Ishikawa (cell line): Measurements from ENCODE around the gene VGLL3.

Source experiments
- CEBPB ChIP-seq: IDR thresholded peaks from 2 replicates; pipeline ENCODE4 v1.6.1; 2012
- CREB1 ChIP-seq: IDR thresholded peaks from 2 replicates; pipeline ENCODE4 v1.6.1; 2012; ENCODE audit warnings: low read depth
- EGR1 ChIP-seq: IDR thresholded peaks from 2 replicates; pipeline ENCODE4 v1.6.1; 2012
- EP300 ChIP-seq: IDR thresholded peaks from 2 replicates; pipeline ENCODE4 v1.6.1; 2012; ENCODE audit warnings: borderline replicate concordance
- FOXM1 ChIP-seq: IDR thresholded peaks from 2 replicates; pipeline ENCODE4 v1.6.1; 2012; ENCODE audit warnings: low read depth, borderline replicate concordance
- MAX ChIP-seq: IDR thresholded peaks from 2 replicates; pipeline ENCODE4 v1.6.1; 2012
- NFIC ChIP-seq: IDR thresholded peaks from 2 replicates; pipeline ENCODE4 v1.6.1; 2012
- RAD21 ChIP-seq: IDR thresholded peaks from 2 replicates; pipeline ENCODE4 v1.6.1; 2012; ENCODE audit warnings: low read depth
- REST ChIP-seq: IDR thresholded peaks from 2 replicates; pipeline ENCODE4 v1.6.1; 2012; ENCODE audit warnings: low read depth, mild to moderate bottlenecking
- TAF1 ChIP-seq: IDR thresholded peaks from 2 replicates; pipeline ENCODE4 v1.6.1; 2012; ENCODE audit warnings: low read depth, mild to moderate bottlenecking
- TCF12 ChIP-seq: IDR thresholded peaks from 2 replicates; pipeline ENCODE4 v1.6.1; 2012; ENCODE audit warnings: low read depth
- TEAD4 ChIP-seq: IDR thresholded peaks from 2 replicates; pipeline ENCODE4 v1.6.1; 2012
- USF1 ChIP-seq: IDR thresholded peaks from 2 replicates; pipeline ENCODE4 v1.6.1; 2012
- YY1 ChIP-seq: IDR thresholded peaks from 2 replicates; pipeline ENCODE4 v1.6.1; 2012; ENCODE audit warnings: low read depth
- ZBTB7A ChIP-seq: IDR thresholded peaks from 2 replicates; pipeline ENCODE4 v1.6.1; 2012; ENCODE audit warnings: low read depth

VGLL3 gene

GRCh38 chr3:86954226-86954625, 36.7 kb downstream of the VGLL3 start:
- no peak for TF ChIP-seq FOXM1
- TF ChIP-seq YY1 = no peak
- TF ChIP-seq REST = no peak
- TF ChIP-seq TCF12 = no peak

- TF ChIP-seq REST = no peak
- TF ChIP-seq USF1 = no peak
- no peak for TF ChIP-seq MAX
- no peak for TF ChIP-seq EP300
- no peak for TF ChIP-seq ZBTB7A
- no peak for TF ChIP-seq CEBPB
- TF ChIP-seq TAF1 = no peak
These were observed 39.6 kb downstream of the VGLL3 start for GRCh38 chr3:86951322-86951721.

GRCh38 chr3:86950717-86951116, 40.2 kb downstream of the VGLL3 start:
- TF ChIP-seq RAD21 (no peak), EP300 (no peak), YY1 (no peak), REST (no peak), TEAD4 (no peak), TAF1 (no peak), EGR1 (no peak), FOXM1 (no peak), CREB1 (no peak), TCF12 (no peak), USF1 (no peak), ZBTB7A (no peak), CEBPB (no peak), MAX (no peak), NFIC (no peak)

- TF ChIP-seq CEBPB = no peak
- no peak for TF ChIP-seq MAX
- no peak for TF ChIP-seq USF1
- TF ChIP-seq TEAD4 = no peak
- no peak for TF ChIP-seq CREB1
- TF ChIP-seq EP300 = no peak
- TF ChIP-seq NFIC = no peak
- TF ChIP-seq ZBTB7A = no peak
- TF ChIP-seq TCF12 = no peak
- TF ChIP-seq YY1 = no peak
- no peak for TF ChIP-seq EGR1
- TF ChIP-seq RAD21 = no peak
- no peak for TF ChIP-seq TAF1
- no peak for TF ChIP-seq REST
- no peak for TF ChIP-seq FOXM1
These were observed 41.1 kb downstream of the VGLL3 start for GRCh38 chr3:86949850-86950249.
